MCF 10A (cell line): ENCODE measurements around the gene CATSPERD. TPM values are rescaled to one million over a fixed set of nuclear protein-coding genes. Genes with fewer than 3 reads are reported as not detected.
A peak's percentile ranks its signal among the peaks of the same experiment; 100 is the strongest.

Experiments
- BruUV-seq: library from RNA; stranded (reverse); fragments of 400-500 nt; replicated peaks from 2 replicates; lab custom pipeline; 2021; lab: Mats Ljungman, UMichigan
- CTCF ChIA-PET: fragments of 300-600 bp; sonication (Branson Sonifier 250); formaldehyde crosslinking; extraction: SDS; loops from one replicate; lab custom pipeline; 2021; ENCODE audit warnings: antibody characterized with exemption, inconsistent platforms; lab: Yijun Ruan, JAX
- POLR2A ChIA-PET: fragments of 300-600, 350-650 bp; sonication (Branson Sonifier 250); formaldehyde crosslinking; extraction: SDS; loops from one replicate; lab custom pipeline; 2020; ENCODE audit warnings: antibody characterized with exemption, inconsistent platforms; lab: Yijun Ruan, JAX
- DNase-seq: peaks from one replicate; pipeline ENCODE4 v3.0.0-alpha.2; 2018; ENCODE audit not compliant: unreplicated experiment
- H3K27ac Mint-ChIP-seq: one replicate; pipeline ENCODE4 v1.8.0; 2022; ENCODE audit warnings: mild to moderate bottlenecking, low read depth, mixed read lengths; ENCODE audit not compliant: unreplicated experiment
- H3K27me3 Mint-ChIP-seq: one replicate; pipeline ENCODE4 v1.8.0; 2022; ENCODE audit warnings: mixed read lengths; ENCODE audit not compliant: insufficient read depth, unreplicated experiment
- H3K36me3 Mint-ChIP-seq: one replicate; pipeline ENCODE4 v1.8.0; 2022; ENCODE audit warnings: mild to moderate bottlenecking, moderate library complexity, mixed read lengths; ENCODE audit not compliant: insufficient read depth, unreplicated experiment
- H3K4me1 Mint-ChIP-seq: one replicate; pipeline ENCODE4 v1.8.0; 2022; ENCODE audit warnings: mixed read lengths; ENCODE audit not compliant: insufficient read depth, unreplicated experiment
- H3K4me3 Mint-ChIP-seq: one replicate; pipeline ENCODE4 v1.8.0; 2022; ENCODE audit warnings: mild to moderate bottlenecking, moderate library complexity, mixed read lengths; ENCODE audit not compliant: unreplicated experiment
- H3K9me3 Mint-ChIP-seq: one replicate; pipeline ENCODE4 v1.8.0; 2022; ENCODE audit warnings: mixed read lengths; ENCODE audit not compliant: unreplicated experiment
- CTCF ChIP-seq: fragments of 200-600 bp; IDR thresholded peaks from one replicate; pipeline ENCODE4 v1.8.0; 2022; ENCODE audit warnings: antibody characterized with exemption, mild to moderate bottlenecking; ENCODE audit not compliant: unreplicated experiment
- intact Hi-C: fragments of 100-400 bp; cut with micrococcal nuclease; formaldehyde crosslinking; loops from 2 replicates; pipeline ENCODE4 v1.14.1; 2022
- total RNA-seq: library from RNA; stranded (reverse); gene quantifications from 2 replicates; pipeline ENCODE4 v1.2.3, GENCODE V29; 2022

Gene CATSPERD
- total RNA-seq, 1 experiment from 2014 or later: not detected

GRCh38 chr19:5821521-5822180 lies 101.2 kb downstream of the CATSPERD start:
- ChIA-PET POLR2A (interaction anchor here (0.7 kb wide), 1 partner anchor 17 kb away, joined by 3 read pairs; no protein-coding TSS in a partner anchor), CTCF (interaction anchor here (5.6 kb wide), 1 partner anchor 18 kb away, joined by 45 read pairs; the partner anchor contains the start of gene NRTN)
- Mint-ChIP-seq H3K27me3 (peaks cover 29% of the 10 kb centered on the region), H3K36me3 (no peaks in the 10 kb centered on the region), H3K9me3 (no peaks in the 10 kb centered on the region), H3K4me1 (peaks cover 7% of the 10 kb centered on the region), H3K27ac (no peak overlapping the region), H3K4me3 (no peak overlapping the region)
- BruUV-seq: no TSS peak
- DNase-seq: no peak
- intact Hi-C loops: no loop called here
- no peak for TF ChIP-seq CTCF

- intact Hi-C loops: no loop called here
- Mint-ChIP-seq H3K27ac (no peak overlapping the region), H3K36me3 (no peaks in the 10 kb centered on the region), H3K9me3 (no peaks in the 10 kb centered on the region), H3K4me3 (no peak overlapping the region), H3K4me1 (peaks cover 12% of the 10 kb centered on the region), H3K27me3 (peaks cover 22% of the 10 kb centered on the region)
- no peak for DNase-seq
- CTCF ChIA-PET: interaction anchor here (0.7 to 5.6 kb wide), 4 partner anchors 10 to 1674 kb away, joined by 3 to 45 read pairs (median 5); partner anchors contain the start of gene NRTN
- POLR2A ChIA-PET: interaction anchor here (0.7 kb wide), 1 partner anchor 18 kb away, joined by 3 read pairs; no protein-coding TSS in a partner anchor
- no TSS peak for BruUV-seq
- no peak for TF ChIP-seq CTCF
Observed at GRCh38 chr19:5822181-5822844, 101.9 kb downstream of the CATSPERD start.

GRCh38 chr19:5823579-5824281 lies 103.3 kb downstream of the CATSPERD start:
- Mint-ChIP-seq H3K36me3 (no peaks in the 10 kb centered on the region), H3K27ac (no peak overlapping the region), H3K9me3 (no peaks in the 10 kb centered on the region), H3K4me1 (peaks cover 13% of the 10 kb centered on the region), H3K27me3 (peaks cover 9% of the 10 kb centered on the region), H3K4me3 (no peak overlapping the region)
- intact Hi-C loops: loop anchor here (1.0 kb wide), 1 partner anchor 19 kb away; no protein-coding TSS in a partner anchor
- peak; percentile 46 for TF ChIP-seq CTCF
- ChIA-PET POLR2A (interaction anchor here (0.7 kb wide), 2 partner anchors 18 to 40 kb away, joined by 3 read pairs; no protein-coding TSS in a partner anchor), CTCF (interaction anchor here (0.6 to 5.6 kb wide), 6 partner anchors 16 to 135 kb away, joined by 3 to 45 read pairs (median 4); partner anchors contain the start of gene NRTN)
- no TSS peak for BruUV-seq
- DNase-seq: peak; percentile 72
